HT1080 (cell line): ENCODE measurements around the gene DDX1. TPM values are rescaled to one million over a fixed set of nuclear protein-coding genes. Genes with fewer than 3 reads are reported as not detected.
"Not testable (repeated sequence)": the region's sequence is repeated elsewhere in the genome, so short reads cannot be mapped to it uniquely, and the experiment has no call there.

ENCODE experiments used
- DNase-seq: peaks from one replicate; pipeline ENCODE4 v3.0.0-alpha.2; 2015; ENCODE audit warnings: low read depth
- total RNA-seq: library from RNA; depleted of rRNA; stranded (reverse); fragments of >200 nt; shearing (Covaris generic); gene quantifications from 2 replicates; pipeline ENCODE4 v1.2.3, GENCODE V29; 2014

DDX1 gene
- total RNA-seq, 1 experiment from 2014 or later, result 102 TPM

DNA sequence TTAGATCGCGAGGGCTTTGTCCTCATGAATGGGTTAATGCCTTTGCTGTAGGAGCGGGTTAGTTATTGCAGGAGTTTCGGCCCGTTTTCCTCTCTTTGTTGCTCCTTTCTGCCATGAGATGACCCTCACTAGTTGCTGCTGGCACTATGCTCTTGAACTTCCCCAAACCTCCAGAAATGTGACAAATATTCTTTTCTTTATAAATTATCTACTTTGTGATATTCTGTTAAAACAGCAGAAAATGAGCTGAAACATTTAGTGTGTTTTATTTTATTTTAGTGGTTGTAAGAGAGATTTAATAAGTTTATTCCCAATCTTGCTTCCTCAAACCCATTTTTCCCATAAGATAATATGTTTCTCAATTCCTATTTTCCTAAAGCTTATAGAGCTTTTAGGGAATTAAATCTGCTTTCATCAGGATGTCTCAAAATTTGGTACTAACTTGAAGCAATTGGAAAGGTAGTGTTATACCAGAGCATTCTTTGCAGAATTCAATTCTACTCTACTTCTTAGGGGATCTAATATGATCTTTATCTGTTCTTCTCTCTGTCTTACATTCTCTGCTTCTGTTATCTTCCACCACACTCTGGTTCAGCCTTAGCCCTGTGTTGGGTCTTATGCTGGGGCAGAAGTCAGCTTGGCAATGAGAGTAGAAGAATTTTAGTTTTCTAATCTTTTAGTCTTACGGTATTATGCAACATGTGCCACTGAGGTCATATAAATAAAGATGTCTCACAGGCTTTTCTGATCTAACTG lies 23.1 kb downstream of the DDX1 start:
- DNase-seq, result no peak

DNA sequence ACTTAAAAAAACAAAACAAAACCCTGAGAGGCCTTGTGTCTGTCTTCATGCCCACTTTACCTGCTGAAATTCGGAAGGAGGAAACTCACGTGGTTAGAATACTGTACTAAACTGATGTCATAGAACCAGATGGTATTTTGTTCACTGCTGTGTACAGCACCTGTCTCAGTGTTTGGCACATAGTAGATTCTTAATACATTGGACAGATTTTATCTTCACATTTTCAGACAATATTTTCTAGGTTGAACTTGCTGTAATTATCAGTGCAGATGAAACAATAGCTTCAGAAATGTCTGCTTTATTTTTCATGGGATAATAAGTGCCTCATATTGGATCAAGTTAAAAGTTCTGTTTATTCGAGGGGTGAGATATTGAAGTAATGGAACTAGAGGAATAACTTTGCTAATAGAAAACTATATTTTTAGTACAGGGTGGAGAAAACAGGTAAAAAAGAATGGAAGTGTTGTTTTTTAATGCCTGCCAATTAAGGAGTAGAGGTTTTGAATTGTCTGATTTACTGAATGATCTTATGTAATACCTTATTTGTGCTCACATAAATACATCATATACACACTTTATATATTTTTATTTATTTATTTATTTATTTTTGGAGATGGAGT lies 23.7 kb downstream of the DDX1 start:
- DNase-seq, result no peak

DNA sequence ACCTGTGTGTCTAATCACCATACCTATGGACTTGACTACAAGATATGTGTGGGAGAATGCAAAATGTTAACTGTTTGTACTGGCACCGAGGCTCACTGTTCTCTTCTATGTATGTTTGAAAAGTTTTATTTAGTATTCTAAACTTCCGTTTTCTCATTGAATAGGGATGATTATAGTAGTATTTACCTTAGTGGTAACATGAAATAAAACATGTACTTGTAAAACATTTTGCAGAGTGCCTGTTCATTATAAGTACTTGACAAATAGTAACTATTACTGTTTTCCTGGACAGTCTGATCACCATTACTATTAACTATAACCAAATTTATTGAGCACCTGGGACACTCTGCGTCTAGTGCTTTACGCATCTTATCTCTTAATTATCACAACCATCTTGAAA lies 24.8 kb downstream of the DDX1 start:
- no peak for DNase-seq

DNA sequence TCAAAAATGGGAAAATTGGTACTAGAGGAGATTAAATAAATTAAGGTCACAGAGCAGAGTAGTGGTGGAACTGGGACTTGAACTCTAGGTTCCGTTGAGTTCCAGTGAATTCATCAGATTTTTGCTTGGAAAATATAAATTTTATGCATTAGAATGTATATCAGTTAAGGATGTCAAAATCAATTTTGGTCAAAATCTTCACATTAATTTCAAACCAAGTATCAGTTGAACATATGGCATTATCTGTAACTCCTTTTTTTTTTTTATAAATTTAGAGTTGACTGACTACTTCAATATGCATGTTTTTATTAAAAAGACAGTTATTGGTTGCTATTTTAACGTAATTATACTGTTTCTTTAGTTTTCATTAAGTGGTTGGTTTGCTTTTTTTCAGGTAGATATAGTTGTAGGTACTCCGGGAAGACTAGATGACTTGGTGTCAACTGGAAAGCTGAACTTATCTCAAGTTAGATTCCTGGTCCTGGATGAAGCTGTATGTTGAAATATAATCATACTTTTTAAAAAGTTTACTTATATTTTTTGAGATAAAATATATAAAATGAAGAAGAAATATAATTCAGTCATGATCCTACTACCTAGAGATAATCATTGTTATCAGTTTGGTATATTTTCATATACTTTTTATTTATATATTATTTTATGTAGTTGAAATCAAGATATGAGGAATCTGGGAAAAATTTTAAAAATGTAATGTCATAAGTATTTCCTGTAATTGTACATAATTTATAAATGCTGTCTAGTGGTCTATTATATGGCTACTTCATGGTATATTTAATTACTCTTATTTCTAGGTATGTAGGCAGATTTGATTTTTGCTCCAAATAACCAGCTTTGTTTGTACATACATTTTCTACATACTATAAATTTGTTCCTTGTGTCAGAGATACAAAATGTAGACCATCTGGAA lies 25.4 kb downstream of the DDX1 start:
- DNase-seq, result no peak

DNA sequence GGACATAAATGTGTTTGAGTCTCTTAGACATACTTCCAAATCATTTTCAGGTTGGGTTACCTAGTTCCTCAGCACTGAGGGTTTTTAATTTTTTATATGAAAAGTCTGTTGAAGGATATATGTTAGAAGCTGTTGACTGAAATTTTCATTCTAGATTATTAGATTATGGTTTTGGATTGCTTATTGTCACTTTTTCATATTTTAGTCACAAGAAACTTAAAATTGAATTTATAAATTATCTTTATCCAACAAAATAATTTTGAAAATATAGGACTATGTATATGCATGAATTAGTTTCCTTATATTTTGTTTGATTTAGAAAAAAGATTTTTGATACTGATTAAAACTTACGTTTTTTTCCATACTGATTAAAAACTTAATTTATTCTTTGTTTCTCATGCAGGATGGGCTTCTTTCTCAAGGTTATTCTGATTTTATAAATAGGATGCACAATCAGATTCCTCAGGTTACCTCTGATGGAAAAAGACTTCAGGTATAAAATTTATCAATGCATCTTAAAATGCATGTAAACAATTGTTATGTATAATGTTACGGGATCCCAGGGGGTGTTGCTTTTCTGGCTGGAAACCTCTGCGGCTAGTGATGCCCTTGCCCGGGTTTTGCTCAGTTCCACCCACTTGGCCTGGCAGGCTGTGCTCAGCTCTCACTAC lies 26.2 kb downstream of the DDX1 start:
- DNase-seq, result no peak

DNA sequence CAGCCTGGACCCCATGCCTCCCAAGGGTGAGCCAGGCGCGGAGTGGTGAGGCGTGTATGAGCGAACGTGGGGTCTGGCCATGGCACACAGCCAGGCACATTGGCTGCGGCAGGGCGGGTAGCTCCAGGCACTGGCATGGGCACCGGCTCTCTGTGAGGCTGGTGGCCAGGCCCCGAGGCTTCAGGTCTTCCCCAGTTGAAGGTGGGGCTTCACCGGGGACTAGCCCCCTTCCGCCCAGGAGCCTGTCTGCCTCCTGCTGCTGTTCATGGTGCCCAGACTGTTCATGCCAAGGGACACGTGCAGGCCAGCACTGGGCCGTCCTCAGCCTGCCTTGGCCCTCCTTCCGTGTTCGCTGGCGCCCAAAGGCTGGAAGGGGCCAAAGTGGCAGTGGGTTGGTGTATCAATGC lies 26.8 kb downstream of the DDX1 start:
- DNase-seq, result no peak

DNA sequence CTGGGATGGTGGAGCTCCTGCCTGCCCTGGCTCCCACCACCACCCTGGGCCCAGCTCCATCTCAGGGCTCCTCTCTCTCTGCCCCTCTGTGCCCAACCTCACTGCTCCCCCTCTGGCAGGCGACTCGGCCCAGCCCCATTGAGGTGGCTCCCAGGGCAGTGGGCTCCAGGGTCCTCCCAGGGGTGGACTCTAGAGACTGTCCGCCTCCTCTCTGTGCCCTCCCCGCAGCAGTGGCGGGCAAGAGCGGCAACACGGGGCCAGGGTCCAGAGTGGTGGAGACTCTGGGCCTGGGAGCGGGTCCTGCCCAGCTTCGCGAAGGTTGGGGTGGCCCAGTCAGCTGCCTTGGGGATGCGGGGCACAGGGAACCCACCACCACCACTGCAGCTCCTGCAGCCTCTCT lies 27.4 kb downstream of the DDX1 start:
- DNase-seq, result no peak

DNA sequence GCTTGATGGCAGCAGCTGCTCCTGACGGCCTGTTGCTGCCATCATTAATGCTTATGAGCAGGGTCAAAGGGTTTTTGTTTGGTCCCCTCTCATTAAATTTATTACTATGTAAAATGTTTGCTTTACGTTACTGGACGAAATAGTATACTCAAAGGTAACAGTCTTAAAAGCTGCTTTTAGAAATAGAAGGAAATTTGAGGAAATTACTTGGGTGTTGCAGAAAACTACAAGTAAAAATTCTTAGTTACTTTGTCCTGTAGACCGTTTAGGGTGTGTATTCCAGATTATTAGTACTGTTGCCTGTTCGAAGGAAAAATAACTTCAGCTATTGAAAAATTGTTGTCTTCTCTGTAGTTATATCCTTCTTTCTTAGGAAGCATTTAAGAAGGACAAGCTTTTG lies 27.8 kb downstream of the DDX1 start:
- DNase-seq, result no peak

DNA sequence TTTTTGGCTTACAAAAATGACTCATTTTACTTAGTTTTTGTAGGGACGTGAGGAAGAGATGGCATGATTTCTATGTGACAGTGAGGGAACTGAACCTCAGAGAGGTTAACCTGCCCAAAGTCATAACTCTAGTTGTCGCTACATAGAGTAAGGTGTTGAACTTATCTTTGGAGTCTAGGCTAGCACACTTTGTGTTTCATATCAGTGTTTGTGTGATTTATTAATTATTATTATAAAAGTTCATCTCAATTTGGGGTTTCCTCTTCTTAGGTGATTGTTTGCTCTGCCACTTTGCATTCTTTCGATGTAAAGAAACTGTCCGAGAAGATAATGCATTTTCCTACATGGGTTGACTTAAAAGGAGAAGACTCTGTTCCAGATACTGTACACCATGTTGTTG lies 28.3 kb downstream of the DDX1 start:
- no peak for DNase-seq

DNA sequence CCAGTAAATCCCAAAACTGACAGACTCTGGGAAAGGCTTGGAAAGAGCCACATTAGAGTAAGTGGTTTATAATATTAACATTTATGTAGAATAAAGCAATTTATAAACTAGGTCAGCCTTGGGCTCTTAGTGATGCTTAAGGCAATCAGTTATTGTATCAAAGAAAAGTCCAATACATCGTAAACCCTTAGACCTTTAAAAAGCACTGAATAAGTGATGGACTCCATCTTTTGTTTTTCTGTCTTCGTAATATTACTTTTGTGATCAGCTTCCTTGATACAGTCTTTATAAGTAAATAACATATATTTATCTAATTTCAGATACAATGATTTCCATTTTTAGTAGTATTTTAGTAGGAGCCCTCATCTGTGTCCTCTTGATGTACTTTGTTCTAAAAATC lies 28.7 kb downstream of the DDX1 start:
- DNase-seq, result no peak

DNA sequence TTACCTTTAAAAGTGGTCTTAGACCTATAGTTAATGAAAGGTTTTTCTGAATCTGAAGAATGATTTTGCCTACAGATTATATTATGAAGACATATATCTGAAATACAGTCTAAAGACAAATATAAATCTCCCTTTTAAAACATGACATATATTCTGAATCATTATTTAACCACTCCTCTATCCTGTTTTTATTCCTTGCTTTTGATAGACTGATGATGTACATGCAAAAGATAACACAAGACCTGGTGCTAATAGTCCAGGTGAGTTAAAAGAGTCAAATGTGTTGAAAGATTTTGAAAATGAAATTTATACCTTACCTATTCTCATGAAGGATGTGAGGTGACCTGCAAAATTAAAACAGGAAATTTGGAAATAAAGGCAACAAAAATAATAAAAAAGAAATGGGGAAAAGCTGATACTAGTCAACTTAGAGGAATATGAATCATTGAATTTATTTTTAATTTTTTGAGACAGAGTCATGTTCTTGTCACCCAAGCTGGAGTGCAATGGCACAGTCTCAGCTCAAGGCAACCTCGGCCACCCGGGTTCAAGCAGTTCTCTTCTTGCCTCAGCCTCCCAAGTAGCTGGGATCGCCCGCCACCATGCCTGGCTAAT lies 29.3 kb downstream of the DDX1 start:
- no peak for DNase-seq

DNA sequence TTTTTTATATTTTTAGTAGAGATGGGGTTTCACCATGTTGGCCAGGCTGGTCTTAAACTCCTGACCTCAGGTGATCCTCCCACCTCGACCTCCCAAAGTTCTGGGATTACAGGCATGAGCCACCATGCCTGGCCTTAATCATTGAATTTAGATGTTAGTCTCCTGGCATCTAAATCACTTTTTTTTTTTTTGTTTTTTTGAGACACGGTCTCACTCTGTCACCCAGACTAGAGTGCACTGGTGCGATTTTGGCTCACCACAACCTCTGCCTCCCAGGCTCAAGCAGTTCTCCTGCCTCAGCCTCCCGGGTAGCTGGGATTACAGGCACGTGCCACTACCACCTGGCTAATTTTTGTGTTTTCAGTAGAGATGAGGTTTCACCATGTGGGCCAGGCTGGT lies 29.8 kb downstream of the DDX1 start:
- not testable (repeated sequence) for DNase-seq

DNA sequence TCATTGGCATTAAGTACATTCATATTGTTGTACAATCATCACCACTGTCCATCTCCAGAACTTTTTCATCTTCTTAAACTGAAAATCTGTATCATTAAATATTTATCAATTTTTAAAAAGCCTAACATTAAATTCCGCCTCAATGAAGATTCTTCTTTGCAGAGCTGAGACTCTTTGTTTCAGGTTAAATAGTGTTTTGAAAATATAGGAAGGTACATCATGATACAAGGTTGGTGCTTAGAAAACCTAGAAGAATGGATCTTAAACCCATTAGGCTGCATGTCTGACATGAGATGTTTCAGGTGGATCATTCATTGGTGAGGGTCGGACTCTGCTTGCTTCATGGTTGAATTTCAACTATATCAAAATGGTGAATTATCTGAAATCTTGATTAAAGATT lies 30.5 kb downstream of the DDX1 start:
- DNase-seq, result no peak

DNA sequence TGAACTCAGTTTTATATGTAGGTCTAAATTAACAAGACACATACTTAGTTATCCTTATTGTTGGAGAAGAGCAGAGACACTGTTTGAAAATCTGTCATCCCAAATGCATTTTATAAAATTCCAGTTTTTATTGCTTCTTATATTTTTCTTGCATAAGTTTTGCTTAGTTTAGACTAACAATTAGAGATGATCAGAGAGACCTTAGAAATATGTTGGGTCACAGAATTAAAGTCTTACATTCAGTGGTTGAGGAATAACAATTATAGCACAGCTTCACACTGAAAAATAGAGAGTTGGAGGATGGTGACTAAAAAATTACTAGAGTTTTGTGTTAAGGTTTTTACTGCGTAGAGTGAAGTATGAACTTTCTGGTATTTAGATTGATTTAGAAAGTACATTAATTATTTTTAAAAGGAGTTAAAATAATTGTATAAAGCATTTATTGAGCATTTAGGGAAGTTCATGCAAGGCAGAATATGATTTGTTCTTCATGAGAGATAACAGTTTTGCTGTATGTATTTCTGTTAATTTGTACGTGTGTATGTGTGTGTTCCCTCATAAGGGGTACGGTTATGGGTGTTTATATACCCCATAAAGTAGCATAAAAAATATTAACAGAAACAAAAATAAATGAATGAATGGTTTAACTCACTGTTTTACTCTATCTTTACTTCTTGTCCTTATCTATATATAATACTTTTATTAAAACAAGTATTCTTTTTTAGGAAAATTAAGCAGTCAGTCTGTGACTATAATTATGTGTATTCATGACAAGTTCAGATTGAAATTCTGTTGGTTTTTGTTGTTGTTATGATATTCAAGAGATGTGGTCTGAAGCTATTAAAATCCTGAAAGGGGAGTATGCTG lies 31.2 kb downstream of the DDX1 start:
- DNase-seq, result no peak

DNA sequence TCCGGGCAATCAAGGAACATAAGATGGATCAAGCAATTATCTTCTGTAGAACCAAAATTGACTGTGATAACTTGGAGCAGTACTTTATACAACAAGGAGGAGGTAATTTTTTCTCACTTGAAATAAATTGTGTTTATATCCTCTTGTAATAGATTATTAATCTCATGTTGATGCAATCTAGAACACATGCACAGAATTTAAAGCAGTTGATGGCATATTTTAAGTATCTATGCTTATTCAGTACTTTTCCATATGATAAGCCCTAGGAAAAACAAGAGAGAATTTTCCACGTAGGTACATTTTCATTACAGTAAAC lies 31.8 kb downstream of the DDX1 start:
- no peak for DNase-seq

DNA sequence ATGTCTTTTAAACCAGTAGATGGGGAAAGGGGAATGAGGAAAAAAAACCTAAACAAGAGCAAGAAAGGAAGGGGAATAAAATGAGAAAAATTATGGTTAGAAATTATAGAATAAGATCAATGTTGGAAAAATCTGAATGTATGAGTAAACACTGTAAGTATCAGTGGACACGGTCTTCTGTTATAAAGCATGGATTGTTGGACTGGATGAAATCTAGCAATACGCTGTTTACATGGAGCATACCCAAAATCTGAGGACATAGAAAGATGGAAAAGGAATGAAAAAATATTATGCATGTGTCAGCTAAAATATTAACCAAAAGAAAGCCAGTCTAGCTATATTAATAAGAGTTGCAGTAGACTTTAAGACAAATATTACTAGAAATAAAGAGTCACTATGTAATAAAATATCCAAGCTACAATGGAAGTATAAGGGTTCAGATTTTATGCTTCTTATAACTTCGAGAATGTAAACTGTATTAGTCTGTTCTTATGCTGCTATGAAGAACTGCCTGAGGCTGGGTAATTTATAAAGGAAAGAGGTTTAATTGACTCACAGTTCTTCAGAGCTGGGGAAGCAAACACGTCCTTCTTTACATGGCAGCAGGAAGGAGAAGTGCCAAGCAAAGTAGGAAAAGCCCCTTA lies 32.4 kb downstream of the DDX1 start:
- DNase-seq, result no peak

DNA sequence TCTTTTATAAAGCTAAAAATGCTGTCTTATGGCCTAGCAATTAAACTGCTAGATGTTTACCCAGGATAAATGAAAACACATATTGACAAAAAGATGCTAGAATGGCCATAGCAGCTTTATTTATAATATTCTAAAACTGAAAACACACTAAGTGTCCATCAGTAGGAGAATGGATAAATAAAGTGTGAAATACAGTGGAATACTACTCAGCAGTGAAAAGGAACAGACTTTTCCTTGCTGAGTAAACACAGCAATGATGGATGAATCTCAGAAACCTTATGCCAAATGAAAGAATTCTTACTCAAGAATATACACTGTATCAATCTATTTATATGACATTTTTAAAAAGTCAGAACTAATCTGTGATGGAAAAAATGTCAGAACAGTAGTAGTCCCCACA lies 33.2 kb downstream of the DDX1 start:
- no peak for DNase-seq

DNA sequence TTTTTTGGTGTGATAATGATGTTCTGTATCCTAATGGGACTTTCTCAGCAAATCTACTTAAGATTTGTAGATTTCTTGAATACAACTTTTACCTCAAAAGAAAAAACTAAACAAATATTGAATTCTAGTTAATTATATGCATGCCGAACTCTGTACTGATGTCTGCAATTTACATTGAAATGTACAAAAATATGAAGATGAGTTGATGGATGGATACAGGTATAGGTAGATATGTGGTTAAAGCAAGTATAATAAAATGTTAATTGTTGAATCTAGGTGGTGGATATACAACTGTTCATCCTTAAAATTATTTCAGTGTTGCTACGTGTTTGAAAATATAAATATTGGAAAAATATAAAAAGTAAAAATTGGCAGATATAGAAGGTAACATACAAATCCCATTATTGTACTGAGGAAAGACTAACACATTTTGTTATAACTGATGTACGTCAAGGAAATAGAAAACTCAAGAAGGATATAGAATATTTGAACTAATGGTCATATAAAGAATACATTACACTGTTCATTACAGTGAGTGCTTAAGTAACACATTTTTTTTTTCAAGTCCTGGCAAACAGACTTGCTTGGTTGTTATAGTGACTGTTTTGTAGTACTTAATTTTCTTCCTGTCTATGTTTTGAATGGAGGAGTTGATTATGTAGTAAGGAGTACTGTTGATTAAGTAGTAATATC lies 33.8 kb downstream of the DDX1 start:
- DNase-seq, result no peak

DNA sequence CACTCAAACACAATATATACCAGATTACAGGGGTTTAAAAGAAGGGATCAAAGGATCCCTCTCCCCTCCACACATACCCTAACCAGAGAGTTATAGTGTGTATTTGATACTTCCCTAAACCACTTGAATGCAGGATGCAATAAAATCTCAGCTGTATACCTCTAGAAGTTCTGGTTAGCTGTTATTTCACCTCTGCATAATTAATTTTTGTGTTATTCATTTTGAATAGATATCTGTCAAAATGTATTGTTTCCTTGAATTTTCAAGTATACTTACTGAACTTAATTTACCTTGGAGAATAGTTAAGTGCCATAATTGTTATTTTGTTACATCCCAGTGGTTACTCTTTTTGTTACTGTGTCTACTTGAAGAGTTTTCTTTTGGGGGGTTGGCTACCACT lies 34.5 kb downstream of the DDX1 start:
- no peak for DNase-seq
